HUES64 (cell line): ENCODE data around the gene DDAH1. TPM values are rescaled to one million over a fixed set of nuclear protein-coding genes. Genes with fewer than 3 reads are reported as not detected.
"Not testable (repeated sequence)": the region's sequence is repeated elsewhere in the genome, so short reads cannot be mapped to it uniquely, and the experiment has no call there.

Experiments used
- H3K27ac ChIP-seq: 2 replicates; pipeline ENCODE4 v1.7.0; 2013; ENCODE audit warnings: low read depth, low read length, inconsistent platforms
- H3K27me3 ChIP-seq: 2 replicates; pipeline ENCODE4 v1.6.1; 2013; ENCODE audit warnings: mild to moderate bottlenecking, low read length; ENCODE audit not compliant: insufficient read depth
- H3K36me3 ChIP-seq: 2 replicates; pipeline ENCODE4 v1.6.1; 2013; ENCODE audit warnings: mild to moderate bottlenecking, low read length; ENCODE audit not compliant: insufficient read depth
- H3K4me1 ChIP-seq: 2 replicates; pipeline ENCODE4 v1.6.1; 2013; ENCODE audit warnings: mild to moderate bottlenecking, low read length, moderate library complexity; ENCODE audit not compliant: insufficient read depth
- H3K4me3 ChIP-seq: 2 replicates; pipeline ENCODE4 v1.5.1; 2013; ENCODE audit warnings: mild to moderate bottlenecking, low read length, moderate library complexity
- H3K9ac ChIP-seq: 2 replicates; pipeline ENCODE4 v1.6.1; 2013; ENCODE audit warnings: mild to moderate bottlenecking, low read depth, low read length
- H3K9me3 ChIP-seq: 2 replicates; pipeline ENCODE4 v1.6.1; 2013; ENCODE audit warnings: low read depth, low read length; ENCODE audit not compliant: insufficient read depth
- WGBS: fragments of 150-250, 120-280 bp; methylation state at CpG from one replicate; pipeline ENCODE4 v1.1.7; 2013; ENCODE audit warnings: missing lambda C conversion rate; 5-methylcytosine and 5-hydroxymethylcytosine counted together
- polyA plus RNA-seq, 2 experiments: library from polyadenylated mRNA; stranded (reverse); fragments of 50-300 nt; gene quantifications; one replicate each; pipeline ENCODE4 v1.2.3, GENCODE V29; 2013

DDAH1 gene
- polyA plus RNA-seq (2013, experiment 1 of 2) = 15.5 TPM
- polyA plus RNA-seq (2013, experiment 2 of 2) = 16.7 TPM

DNA sequence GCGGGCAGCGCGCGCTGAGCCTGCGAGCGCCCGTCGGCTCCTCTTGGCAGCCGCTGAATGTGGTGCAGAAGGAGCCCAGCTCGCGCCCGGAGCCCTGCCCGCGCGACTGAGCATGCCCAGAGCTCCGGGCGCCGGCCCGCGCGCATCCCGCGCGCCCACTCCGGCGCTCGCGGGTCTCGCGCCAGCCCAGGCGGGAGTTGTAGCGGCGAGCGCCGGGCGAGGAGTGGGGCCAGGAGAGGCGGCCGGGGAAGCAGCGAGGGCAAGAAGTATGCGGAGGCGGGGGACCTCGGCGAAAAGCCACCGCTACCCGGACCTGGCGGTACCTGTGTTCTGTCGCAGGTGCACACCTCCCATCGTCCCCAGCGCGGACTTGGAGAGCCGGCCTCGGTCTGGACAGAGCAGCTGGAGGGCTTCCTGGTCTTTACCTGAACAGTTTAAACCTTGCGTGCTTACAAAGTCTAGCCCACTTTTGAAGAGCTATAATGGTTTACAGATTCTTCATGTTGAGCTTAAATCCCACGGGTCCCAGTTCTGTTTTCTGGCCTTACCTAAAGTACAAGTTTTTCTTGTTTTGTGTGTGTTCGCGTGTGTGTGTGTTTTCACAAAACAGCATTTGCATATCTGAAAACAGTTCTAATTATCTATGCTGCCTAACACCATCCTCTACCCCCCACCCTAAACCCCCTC lies at the start of gene DDAH1:
Gene DDAH1, minus strand, starts transcription at position 61 of the 687 bp plus-strand sequence. CDS start 114 bp downstream, outside the sequence.
- Histone ChIP-seq H3K27me3 (peaks cover 38% of the 10 kb centered on the region), H3K4me1 (peaks cover 20% of the 10 kb centered on the region), H3K9me3 (no peaks in the 10 kb centered on the region), H3K4me3 (peak within 1 kb of the TSS; percentile 75), H3K36me3 (no peaks in the 10 kb centered on the region), H3K27ac (no peak within 1 kb of the TSS), H3K9ac (peak within 1 kb of the TSS; percentile 75)
- WGBS = 3% methylated on average over 55 of the region's 56 CpGs

DNA sequence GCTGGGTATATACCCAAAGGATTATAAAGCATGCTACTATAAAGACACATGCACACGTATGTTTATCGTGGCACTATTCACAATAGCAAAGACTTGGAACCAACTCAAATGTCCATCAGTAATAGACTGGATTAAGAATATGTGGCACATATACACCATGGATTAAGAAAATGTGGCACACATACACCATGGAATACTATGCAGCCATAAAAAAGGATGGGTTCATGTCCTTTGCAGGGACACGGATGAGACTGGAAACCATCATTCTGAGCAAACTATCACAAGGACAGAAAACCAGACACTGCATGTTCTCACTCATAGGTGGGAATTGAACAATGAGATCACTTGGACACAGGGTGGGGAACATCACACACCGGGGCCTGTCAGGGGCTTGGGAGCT lies 49.0 kb upstream of the DDAH1 start:
- WGBS = 96% methylated on average over 4 of the region's 4 CpGs
- H3K4me3 ChIP-seq, H3K36me3 ChIP-seq, H3K9ac ChIP-seq, H3K27me3 ChIP-seq, H3K9me3 ChIP-seq, H3K4me1 ChIP-seq, H3K27ac ChIP-seq: not testable (repeated sequence)

DNA sequence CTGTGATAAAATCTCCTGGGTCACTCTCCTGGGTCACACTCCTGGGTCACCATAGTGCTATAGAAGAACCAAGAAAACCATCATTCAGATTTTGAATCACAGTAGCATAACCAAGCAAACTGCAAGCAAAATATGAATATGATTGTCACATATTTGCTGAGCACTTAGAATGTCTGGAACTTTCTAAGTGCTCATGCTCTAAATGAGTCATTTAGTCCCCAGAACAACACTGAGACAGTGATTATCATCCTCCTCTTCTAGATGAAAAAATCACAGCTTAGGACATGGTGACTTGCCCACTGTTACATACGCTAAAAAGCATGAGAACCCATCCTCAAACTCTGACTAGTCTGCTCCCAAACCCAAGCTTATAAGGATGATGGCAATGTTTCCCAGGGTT lies 39.5 kb upstream of the DDAH1 start:
- 96% methylated on average over 1 of the region's 1 CpG for WGBS
- Histone ChIP-seq H3K4me1 (peaks cover 4% of the 10 kb centered on the region; the same call in 1 of the 2 replicates), H3K27me3 (no peaks in the 10 kb centered on the region), H3K36me3 (no peaks in the 10 kb centered on the region), H3K27ac (no peak overlapping the region), H3K9ac (no peak overlapping the region), H3K9me3 (peaks cover 3% of the 10 kb centered on the region; the same call in 1 of the 2 replicates), H3K4me3 (no peak overlapping the region)

DNA sequence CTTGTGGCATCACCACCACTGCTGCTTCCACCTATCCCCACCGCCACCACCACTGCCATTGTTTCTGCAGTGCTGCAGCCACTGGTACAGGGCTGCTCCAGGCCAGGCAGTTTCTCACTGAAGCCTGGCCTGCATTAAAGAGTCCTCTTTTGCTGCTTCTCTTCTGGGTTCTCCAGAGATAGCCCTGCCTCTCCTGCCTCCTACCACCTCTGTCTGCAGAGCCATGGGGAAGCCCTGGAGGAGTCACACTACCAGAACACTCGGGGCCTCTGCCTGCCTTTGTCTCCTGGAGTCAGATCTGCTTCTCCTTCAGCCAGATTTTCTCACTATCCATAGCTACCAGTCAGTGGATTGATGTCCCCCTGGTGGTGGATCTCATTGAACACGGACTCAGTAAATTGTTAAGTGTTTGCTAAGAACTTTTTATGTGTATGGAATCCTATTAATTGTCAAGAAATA lies 37.7 kb upstream of the DDAH1 start:
- no peak overlapping the region for H3K27ac ChIP-seq
- WGBS = 62% methylated on average over 2 of the region's 3 CpGs
- no peaks in the 10 kb centered on the region for H3K36me3 ChIP-seq
- no peak overlapping the region for H3K9ac ChIP-seq
- H3K9me3 ChIP-seq = peaks cover 3% of the 10 kb centered on the region; the same call in 1 of the 2 replicates
- H3K4me1 ChIP-seq = peaks cover 4% of the 10 kb centered on the region; the same call in 1 of the 2 replicates
- H3K27me3 ChIP-seq = no peaks in the 10 kb centered on the region
- no peak overlapping the region for H3K4me3 ChIP-seq

DNA sequence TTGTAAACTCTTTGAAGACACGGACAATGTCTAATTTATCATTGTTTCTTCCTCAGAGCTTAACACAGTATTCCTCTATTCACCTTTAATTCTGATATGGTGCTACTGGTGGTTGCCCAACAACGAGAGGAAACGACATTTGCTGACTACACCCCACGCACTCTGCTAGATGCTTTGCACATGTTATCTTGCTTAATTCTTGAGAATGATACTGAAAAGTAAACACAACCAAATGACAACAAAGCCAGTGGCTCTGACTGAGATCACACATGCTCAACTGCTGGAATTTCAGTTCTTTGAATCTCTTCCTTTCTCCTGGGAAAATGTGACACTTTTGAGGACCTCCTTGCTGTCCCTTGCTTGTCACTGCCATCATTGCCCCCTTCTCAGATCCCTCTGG lies 37.2 kb upstream of the DDAH1 start:
- WGBS = 70% methylated on average over 4 of the region's 4 CpGs
- H3K36me3 ChIP-seq = no peaks in the 10 kb centered on the region
- no peak overlapping the region for H3K4me3 ChIP-seq
- peaks cover 4% of the 10 kb centered on the region; the same call in 1 of the 2 replicates for H3K4me1 ChIP-seq
- H3K9me3 ChIP-seq = peaks cover 3% of the 10 kb centered on the region; the same call in 1 of the 2 replicates
- no peak overlapping the region for H3K27ac ChIP-seq
- no peak overlapping the region for H3K9ac ChIP-seq
- H3K27me3 ChIP-seq = no peaks in the 10 kb centered on the region

DNA sequence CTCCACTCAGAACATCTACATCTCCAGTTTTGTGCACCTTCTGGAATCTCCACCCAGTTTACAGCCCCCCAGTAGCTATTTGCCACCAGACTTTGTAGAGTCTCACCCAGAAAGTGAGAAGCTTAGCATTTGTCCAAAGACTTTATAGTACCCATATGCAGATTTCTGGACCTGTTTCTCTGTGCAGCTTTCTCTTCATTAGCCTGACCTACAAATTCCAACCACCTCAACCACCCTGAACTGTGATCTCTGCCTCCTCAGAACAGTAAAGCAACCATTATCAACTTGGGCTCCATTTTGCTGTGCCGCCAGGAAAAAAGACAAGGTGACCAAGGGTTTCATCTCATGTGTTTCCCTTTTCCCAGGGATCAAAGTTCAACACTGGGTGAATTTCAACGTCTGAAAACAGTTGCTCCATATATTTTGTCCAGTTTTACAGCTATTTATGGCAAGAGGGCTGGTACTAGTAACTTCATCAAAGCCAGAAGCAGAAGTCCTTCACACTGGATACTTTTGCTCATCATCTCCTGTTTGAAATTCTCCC lies 36.5 kb upstream of the DDAH1 start:
- H3K4me3 ChIP-seq = no peak overlapping the region
- H3K9me3 ChIP-seq = peaks cover 3% of the 10 kb centered on the region; the same call in 1 of the 2 replicates
- H3K36me3 ChIP-seq = no peaks in the 10 kb centered on the region
- H3K27ac ChIP-seq = no peak overlapping the region
- WGBS = 95% methylated on average over 2 of the region's 2 CpGs
- no peak overlapping the region for H3K9ac ChIP-seq
- H3K27me3 ChIP-seq = no peaks in the 10 kb centered on the region
- peaks cover 4% of the 10 kb centered on the region; the same call in 1 of the 2 replicates for H3K4me1 ChIP-seq

DNA sequence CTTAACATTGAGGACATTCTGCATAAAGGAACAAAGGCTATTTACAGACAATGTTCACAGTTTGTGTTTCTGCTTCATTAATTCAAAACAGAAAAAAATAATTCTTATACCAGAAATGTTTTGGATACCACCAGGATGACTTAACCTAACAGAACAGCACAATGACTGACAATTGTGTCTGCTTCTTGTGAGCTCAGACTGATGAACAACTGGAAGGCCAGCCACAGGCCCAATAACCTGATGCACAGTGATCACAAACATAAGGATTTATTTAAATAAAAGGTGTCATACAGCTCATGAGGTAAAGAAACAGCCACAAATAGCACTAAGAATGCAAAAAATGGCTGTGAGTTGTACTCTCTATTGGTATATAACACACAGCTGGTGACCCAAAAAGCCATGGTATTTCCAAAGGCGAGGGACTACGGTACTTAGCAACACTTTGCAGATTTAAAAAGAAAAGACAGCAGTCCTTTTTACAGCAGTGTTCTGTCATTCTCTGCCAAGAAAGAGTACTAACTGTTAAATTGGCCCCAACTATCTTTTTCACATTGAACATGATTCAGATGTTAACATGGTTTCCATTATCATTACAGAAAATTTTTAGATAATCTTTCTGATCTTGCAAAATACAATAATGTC lies 32.1 kb upstream of the DDAH1 start:
- peaks cover 3% of the 10 kb centered on the region; the same call in 1 of the 2 replicates for H3K9me3 ChIP-seq
- no peak overlapping the region for H3K4me3 ChIP-seq
- H3K4me1 ChIP-seq = no peaks in the 10 kb centered on the region; the same call in 1 of the 2 replicates
- no peak overlapping the region for H3K9ac ChIP-seq
- H3K27me3 ChIP-seq = no peaks in the 10 kb centered on the region
- H3K27ac ChIP-seq = no peak overlapping the region
- H3K36me3 ChIP-seq = no peaks in the 10 kb centered on the region
- 91% methylated on average over 2 of the region's 2 CpGs for WGBS

DNA sequence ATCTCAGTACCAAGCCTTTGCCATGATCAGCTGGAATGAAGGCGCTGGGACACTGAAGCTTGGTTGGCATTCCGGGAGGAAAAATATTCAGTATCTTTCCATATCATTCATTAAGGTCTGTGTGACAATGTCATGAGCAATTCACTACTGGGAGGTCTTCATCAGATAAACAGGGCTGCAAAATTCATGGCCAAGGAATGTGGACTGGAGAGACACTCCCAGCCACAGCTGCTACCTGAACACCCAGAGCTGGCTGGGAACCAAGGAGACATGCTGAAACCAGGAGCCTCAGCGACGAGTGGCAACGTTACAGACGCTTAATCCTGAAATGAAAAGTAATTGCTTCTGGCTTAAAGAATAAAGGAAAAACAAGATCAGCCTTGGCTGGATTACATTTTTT lies 30.6 kb upstream of the DDAH1 start:
- H3K9ac ChIP-seq = no peak overlapping the region
- H3K4me3 ChIP-seq = no peak overlapping the region

DNA sequence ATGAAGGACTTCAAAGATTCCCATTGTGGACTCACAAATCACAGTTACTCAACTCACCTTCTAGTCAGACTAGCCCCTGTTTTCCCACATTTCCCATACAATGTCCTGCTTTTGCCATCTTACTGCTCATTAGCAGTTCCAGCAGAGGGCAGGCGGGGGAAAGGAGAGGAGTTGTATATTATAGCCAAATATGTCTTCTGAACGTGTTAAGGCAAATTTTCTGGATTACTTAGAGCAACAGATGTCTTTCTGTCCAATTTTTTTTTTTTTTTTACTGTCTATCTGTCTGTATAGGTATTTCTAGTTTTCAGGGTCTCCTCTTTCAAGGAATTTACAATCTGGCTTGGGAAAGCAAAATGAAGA lies 29.9 kb upstream of the DDAH1 start:
- no peaks in the 10 kb centered on the region; the same call in 1 of the 2 replicates for H3K4me1 ChIP-seq
- H3K27me3 ChIP-seq = no peaks in the 10 kb centered on the region
- WGBS = 80% methylated on average over 1 of the region's 2 CpGs
- no peaks in the 10 kb centered on the region for H3K9me3 ChIP-seq
- H3K4me3 ChIP-seq = no peak overlapping the region
- no peak overlapping the region for H3K27ac ChIP-seq
- no peak overlapping the region for H3K9ac ChIP-seq
- H3K36me3 ChIP-seq = no peaks in the 10 kb centered on the region

More for the DNA sequence above, 30.6 kb upstream of the DDAH1 start:
- H3K36me3 ChIP-seq = no peaks in the 10 kb centered on the region
- H3K4me1 ChIP-seq = no peaks in the 10 kb centered on the region; the same call in 1 of the 2 replicates
- H3K27ac ChIP-seq = no peak overlapping the region
- WGBS = 95% methylated on average over 6 of the region's 6 CpGs
- no peaks in the 10 kb centered on the region for H3K27me3 ChIP-seq
- no peaks in the 10 kb centered on the region for H3K9me3 ChIP-seq

DNA sequence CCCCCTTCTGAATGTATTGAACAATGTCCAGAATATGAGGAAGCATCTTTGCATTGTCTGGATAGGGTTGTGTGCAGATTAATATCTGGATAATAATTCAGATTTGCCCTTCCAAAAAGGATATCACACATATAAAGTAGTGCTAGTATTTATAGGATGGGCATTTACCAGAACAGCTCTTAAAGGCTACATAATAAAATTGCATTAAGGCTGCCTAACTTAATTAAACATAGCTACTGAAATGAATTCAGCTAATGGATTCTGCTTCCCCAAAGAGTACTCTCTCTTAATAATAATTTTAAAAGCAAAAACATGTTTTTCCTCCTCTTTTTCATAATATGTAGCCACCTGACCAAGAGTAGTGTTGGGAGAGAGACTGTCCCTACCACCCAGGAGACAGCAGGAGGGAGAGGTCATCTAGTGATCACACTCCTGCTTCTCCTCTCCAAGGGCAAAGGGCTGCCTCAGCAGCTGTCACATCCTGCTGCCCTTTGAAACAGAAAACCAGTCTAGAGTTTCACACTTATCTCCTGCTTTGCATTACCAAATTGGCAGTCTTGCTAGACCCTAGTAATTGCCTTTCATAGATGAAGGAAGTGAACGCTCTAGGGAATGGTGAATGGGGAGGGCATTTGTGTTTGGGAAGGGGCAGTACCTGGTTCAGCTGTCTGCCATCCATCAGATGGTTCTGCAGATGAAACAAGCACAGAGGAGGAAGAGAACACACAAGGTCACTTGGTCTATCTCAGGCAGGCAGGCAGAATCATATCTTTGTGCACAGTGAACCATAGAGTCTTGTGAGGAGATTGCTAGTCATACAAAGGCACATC lies 29.3 kb upstream of the DDAH1 start:
- Histone ChIP-seq H3K36me3 (no peaks in the 10 kb centered on the region), H3K4me3 (no peak overlapping the region), H3K9ac (no peak overlapping the region), H3K27me3 (no peaks in the 10 kb centered on the region), H3K27ac (no peak overlapping the region), H3K4me1 (no peaks in the 10 kb centered on the region; the same call in 1 of the 2 replicates), H3K9me3 (no peaks in the 10 kb centered on the region)
- WGBS = 88% methylated on average over 1 of the region's 1 CpG
